Astrocyte of the spinal cord (primary cell): ENCODE results near the gene RBMS1.
A peak's percentile ranks its signal among the peaks of the same experiment; 100 is the strongest.

ENCODE experiments used
- DNase-seq: peaks from one replicate; pipeline ENCODE4 v3.0.0; 2011; ENCODE audit warnings: low read depth, low spot score
- H3K4me3 ChIP-seq: 2 replicates; pipeline ENCODE4 v1.5.1; 2011; ENCODE audit warnings: low read depth, mild to moderate bottlenecking, low read length, moderate library complexity
- CTCF ChIP-seq: IDR thresholded peaks from 2 replicates; pipeline ENCODE4 v1.5.1; 2012; ENCODE audit warnings: low read depth, mild to moderate bottlenecking, low read length, inconsistent platforms
- in situ Hi-C: cut with HindIII; loops from 2 replicates; pipeline ENCODE4 v1.10.0; 2017; ENCODE audit warnings: low sequenced_read_pairs

Gene RBMS1

GRCh38 chr2:160505256-160505655 lies 11.6 kb upstream of the RBMS1 start:
- DNase-seq, result no peak
- TF ChIP-seq CTCF, result no peak
- H3K4me3 ChIP-seq, result no peak overlapping the region
- in situ Hi-C loops, result no loop called here

- in situ Hi-C loops, result no loop called here
- H3K4me3 ChIP-seq, result no peak overlapping the region
- TF ChIP-seq CTCF, result no peak
- DNase-seq, result no peak
Measured at GRCh38 chr2:160502478-160502877, 8.9 kb upstream of the RBMS1 start.

- no peak for DNase-seq
- TF ChIP-seq CTCF, result no peak
- H3K4me3 ChIP-seq, result no peak overlapping the region
- in situ Hi-C loops, result no loop called here
Measured at GRCh38 chr2:160501370-160501769, 7.8 kb upstream of the RBMS1 start.

GRCh38 chr2:160499865-160500264 lies 6.3 kb upstream of the RBMS1 start:
- no peak for TF ChIP-seq CTCF
- in situ Hi-C loops, result no loop called here
- no peak overlapping the region for H3K4me3 ChIP-seq
- DNase-seq, result no peak

GRCh38 chr2:160498137-160498536 lies 4.5 kb upstream of the RBMS1 start:
- no peak overlapping the region for H3K4me3 ChIP-seq
- in situ Hi-C loops, result no loop called here
- no peak for DNase-seq
- no peak for TF ChIP-seq CTCF

- no peak for TF ChIP-seq CTCF
Measured at GRCh38 chr2:160494201-160494644, 616 bp upstream of the RBMS1 start.

More at GRCh38 chr2:160494201-160494644, 616 bp upstream of the RBMS1 start:
- peak overlapping the region; percentile 63 for H3K4me3 ChIP-seq
- DNase-seq, result peak; percentile 33
- in situ Hi-C loops, result no loop called here
